Keratinocyte (primary cell): ENCODE measurements around the gene PLAGL1. TPM values are rescaled to one million over a fixed set of nuclear protein-coding genes. Genes with fewer than 3 reads are reported as not detected.

Experiments
- DNase-seq: peaks from one replicate; pipeline ENCODE4 v3.0.0-alpha.2; 2011; ENCODE audit warnings: low read depth, missing footprints, low spot score
- FAIRE-seq: peaks from 2 replicates; lab custom pipeline; 2011; peaks lifted over from hg19 to GRCh38; lab: Jason Lieb, UNC
- H2AFZ ChIP-seq: 2 replicates; pipeline ENCODE4 v1.6.0; 2012; ENCODE audit warnings: low read length, control low read depth, inconsistent platforms; ENCODE audit not compliant: control insufficient read depth
- H3K27ac ChIP-seq: 2 replicates; pipeline ENCODE4 v1.5.1; 2011; ENCODE audit warnings: low read length; ENCODE audit not compliant: control insufficient read depth, insufficient read depth
- H3K27me3 ChIP-seq: 3 replicates; pipeline ENCODE4 v1.6.0; 2011; ENCODE audit warnings: low read length; ENCODE audit not compliant: control insufficient read depth, insufficient read depth; ENCODE audit errors: extremely low read depth
- H3K36me3 ChIP-seq, 2 experiments: 2 replicates in 1 of 2; 3 replicates in 1 of 2; pipeline ENCODE4 v1.5.1; 2011; ENCODE audit warnings: low read length in 2 of 2, mild to moderate bottlenecking in 1 of 2; ENCODE audit not compliant: control insufficient read depth in 2 of 2, insufficient read depth in 2 of 2; ENCODE audit errors: extremely low read depth in 1 of 2
- H3K4me1 ChIP-seq: 3 replicates; pipeline ENCODE4 v1.5.1; 2011; ENCODE audit warnings: low read length; ENCODE audit not compliant: control insufficient read depth, insufficient read depth; ENCODE audit errors: extremely low read depth
- H3K4me2 ChIP-seq: 3 replicates; pipeline ENCODE4 v1.6.0; 2011; ENCODE audit warnings: low read depth, low read length; ENCODE audit not compliant: control insufficient read depth, insufficient read depth; ENCODE audit errors: extremely low read depth
- H3K4me3 ChIP-seq, 3 experiments: fragments of 200-600 bp in 1 of 3; sonication (generic) in 1 of 3; 2 replicates in 2 of 3; 3 replicates in 1 of 3; pipeline ENCODE4 v1.5.1; 2011 to 2016; ENCODE audit warnings: low read length in 3 of 3, mild to moderate bottlenecking in 3 of 3, control low read depth in 2 of 3, inconsistent platforms in 1 of 3, low read depth in 1 of 3, mixed read lengths in 1 of 3, mixed run types in 1 of 3, moderate library complexity in 1 of 3; ENCODE audit not compliant: control insufficient read depth in 2 of 3, insufficient read depth in 2 of 3; ENCODE audit errors: extremely low read depth in 1 of 3
- H3K79me2 ChIP-seq: 2 replicates; pipeline ENCODE4 v1.6.0; 2012; ENCODE audit warnings: low read length; ENCODE audit not compliant: control insufficient read depth, insufficient read depth
- H3K9ac ChIP-seq: 3 replicates; pipeline ENCODE4 v1.6.0; 2011; ENCODE audit warnings: low read length; ENCODE audit not compliant: control insufficient read depth, insufficient read depth; ENCODE audit errors: extremely low read depth
- H3K9me1 ChIP-seq: 3 replicates; pipeline ENCODE4 v1.6.0; 2011; ENCODE audit warnings: low read length; ENCODE audit not compliant: control insufficient read depth, insufficient read depth; ENCODE audit errors: extremely low read depth
- H3K9me3 ChIP-seq: 2 replicates; pipeline ENCODE4 v1.5.1; 2012; ENCODE audit warnings: low read depth, low read length; ENCODE audit not compliant: control insufficient read depth
- H4K20me1 ChIP-seq: 3 replicates; pipeline ENCODE4 v1.6.0; 2011; ENCODE audit warnings: low read length; ENCODE audit not compliant: control insufficient read depth, insufficient read depth; ENCODE audit errors: extremely low read depth
- CTCF ChIP-seq, 3 experiments: IDR thresholded peaks in 1 of 3; conservative IDR thresholded peaks in 1 of 3; optimal IDR thresholded peaks in 1 of 3; 2 replicates in 2 of 3; 3 replicates in 1 of 3; pipeline versions ENCODE3 to v1.5.1; 2011; ENCODE audit warnings: low read length in 3 of 3, mild to moderate bottlenecking in 3 of 3, moderate library complexity in 2 of 3, control low read depth in 1 of 3, inconsistent platforms in 1 of 3; ENCODE audit not compliant: insufficient read depth in 2 of 3; ENCODE audit errors: extremely low read depth in 1 of 3
- EZH2 ChIP-seq: IDR thresholded peaks from one replicate; pipeline ENCODE4 v1.6.1; 2012; ENCODE audit warnings: inconsistent platforms, mild to moderate bottlenecking, low read length, moderate library complexity
- dilution Hi-C: fragments of 300-500 bp; cut with MboI; formaldehyde crosslinking; loops from one replicate; pipeline ENCODE4 v1.7.0; 2020; ENCODE audit warnings: low sequenced_read_pairs; ENCODE audit not compliant: extremely low pct_ligation_motif_present
- polyA plus RNA-seq, 5 experiments: library from polyadenylated mRNA; depleted of rRNA in 3 of 5; stranded (reverse) in 3 of 5; stranded (forward) in 1 of 5; unstranded in 1 of 5; fragments of >200 nt; gene quantifications; 1 replicate in 1 of 5; 2 replicates in 3 of 5; 3 replicates in 1 of 5; pipeline versions ENCODE4 v1.2.1 to v1.2.3, GENCODE V29; 2011 to 2012; ENCODE audit warnings: missing spikeins in 2 of 5, low read depth in 1 of 5, low replicate concordance in 1 of 5

Gene PLAGL1
- polyA plus RNA-seq, 1 donor (not counting 4 experiments of a cell fraction or from before 2014, with no cell fraction given): 8.9 TPM

- Histone ChIP-seq H3K9me3 (no peaks in the 10 kb centered on the region), H3K27me3 (no peaks in the 10 kb centered on the region), H3K4me1 (no peaks in the 10 kb centered on the region), H3K36me3 (no peaks in the 10 kb centered on the region), H3K4me3 (no peak overlapping the region), H3K9ac (no peak overlapping the region), H2AFZ (no peak overlapping the region), H3K27ac (no peak overlapping the region), H4K20me1 (no peaks in the 10 kb centered on the region), H3K79me2 (no peaks in the 10 kb centered on the region), H3K9me1 (no peaks in the 10 kb centered on the region), H3K4me2 (no peak overlapping the region)
- FAIRE-seq (no peak), DNase-seq (no peak)
- TF ChIP-seq EZH2: no peak
- TF ChIP-seq CTCF (optimal IDR thresholded peaks at IDR 0.05 in 1 of 3, IDR thresholded peaks at IDR 0.05 in 1 of 3, conservative IDR thresholded peaks at IDR 0.05 in 1 of 3; ENCODE audit: extremely low read depth in 1 of 3, insufficient read depth in 2 of 3, low read length in 3 of 3): no peak
- dilution Hi-C loops: no loop called here
Measured at GRCh38 chr6:144053601-144054000, 45.5 kb upstream of the PLAGL1 start.

DNA sequence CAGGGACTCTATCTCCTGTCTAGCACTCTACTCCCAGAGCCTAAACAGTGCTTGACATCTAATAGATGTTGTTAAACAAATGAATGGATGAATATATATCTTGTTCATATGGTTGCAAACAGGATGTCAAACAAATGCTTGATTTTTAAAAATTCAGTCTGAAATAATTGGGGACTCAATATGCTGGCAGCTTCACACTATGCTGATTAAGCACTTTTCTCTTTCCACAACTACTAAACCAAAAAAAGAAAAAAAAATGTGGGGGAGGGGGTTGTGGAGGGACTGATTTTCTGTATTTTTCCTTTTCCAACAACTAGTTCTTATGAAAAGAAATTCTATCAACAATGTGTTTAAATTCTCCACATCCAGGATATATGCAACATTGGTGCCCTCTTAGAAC is 44.4 kb upstream of the PLAGL1 start:
- dilution Hi-C loops: no loop called here
- H2AFZ ChIP-seq: no peak overlapping the region
- H3K79me2 ChIP-seq: no peaks in the 10 kb centered on the region
- no peaks in the 10 kb centered on the region for H3K27me3 ChIP-seq
- no peak for TF ChIP-seq EZH2
- no peak for TF ChIP-seq CTCF (optimal IDR thresholded peaks at IDR 0.05 in 1 of 3, IDR thresholded peaks at IDR 0.05 in 1 of 3, conservative IDR thresholded peaks at IDR 0.05 in 1 of 3; ENCODE audit: extremely low read depth in 1 of 3, insufficient read depth in 2 of 3, low read length in 3 of 3)
- no peak overlapping the region for H3K9ac ChIP-seq
- H4K20me1 ChIP-seq: no peaks in the 10 kb centered on the region
- FAIRE-seq: no peak
- no peak overlapping the region for H3K4me2 ChIP-seq
- H3K27ac ChIP-seq: no peak overlapping the region
- H3K9me1 ChIP-seq: no peaks in the 10 kb centered on the region
- no peak overlapping the region for H3K4me3 ChIP-seq
- H3K9me3 ChIP-seq: no peaks in the 10 kb centered on the region
- no peaks in the 10 kb centered on the region for H3K4me1 ChIP-seq
- DNase-seq: no peak
- no peaks in the 10 kb centered on the region for H3K36me3 ChIP-seq
